Right atrium auricular region (tissue), 2 donors: ENCODE data around the gene CC2D2B. TPM values are rescaled to one million over a fixed set of nuclear protein-coding genes. Genes with fewer than 3 reads are reported as not detected.

Experiments used
- DNase-seq: peaks from one replicate; pipeline ENCODE4 v3.0.0-alpha.2; 2019; ENCODE audit warnings: low spot score
- H3K27ac ChIP-seq, 2 donors: fragments of 200-600 bp; sonication (generic); 1 replicate in 1 of 2; 2 replicates in 1 of 2; pipeline ENCODE4 v1.5.1; 2016 to 2019
- H3K27me3 ChIP-seq, 2 donors: fragments of 200-600 bp; sonication (generic); one replicate each; pipeline versions ENCODE4 v1.5.1 to v1.6.0; 2017 to 2019
- H3K36me3 ChIP-seq: fragments of 200-600 bp; sonication (generic); one replicate; pipeline ENCODE4 v1.5.1; 2016
- H3K4me1 ChIP-seq, 2 donors: fragments of 200-600 bp; sonication (generic); one replicate each; pipeline versions ENCODE4 v1.5.1 to v1.6.0; 2017 to 2019
- H3K4me3 ChIP-seq, 2 donors: fragments of 200-600 bp; sonication (generic); 1 replicate in 1 of 2; 2 replicates in 1 of 2; pipeline ENCODE4 v1.5.1; 2017 to 2019; ENCODE audit warnings: mild to moderate bottlenecking in 1 of 2, moderate library complexity in 1 of 2
- H3K9me3 ChIP-seq, 2 donors: fragments of 200-600 bp; sonication (generic); one replicate each; pipeline ENCODE4 v1.5.1; 2019
- total RNA-seq, 2 donors: library from RNA; depleted of rRNA; stranded (reverse); fragments of >200 nt; gene quantifications; one replicate each; pipeline ENCODE4 v1.1.0, GENCODE V29; 2016
- TF ChIP-seq, protein P1 (sequence below), 2 donors: fragments of 200-600 bp; sonication (generic); IDR thresholded peaks; one replicate each; pipeline ENCODE4 v1.5.1; 2019; ENCODE audit warnings: antibody characterized with exemption in 2 of 2

Gene CC2D2B
- total RNA-seq, 2 donors from 2014 or later: 0.98 to 1.6 TPM

DNA sequence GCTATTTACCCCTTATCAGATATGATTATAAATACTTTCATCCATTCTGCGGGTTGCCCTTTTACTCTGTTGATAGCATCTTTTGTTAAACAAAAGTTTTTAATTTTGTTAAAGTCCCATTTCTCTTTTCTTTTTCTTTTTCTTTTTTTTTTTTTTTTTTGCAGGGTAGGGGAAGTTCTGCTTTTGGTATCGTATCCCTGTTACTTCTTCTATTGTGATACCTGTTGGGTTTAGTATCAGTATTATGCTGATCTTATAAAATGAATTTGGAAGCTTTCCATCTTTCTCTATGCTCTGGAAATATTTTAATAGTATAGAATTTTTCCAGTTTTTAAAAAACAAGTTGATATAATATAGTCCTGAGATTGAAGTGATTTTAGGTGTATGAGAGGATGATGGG lies 141.6 kb downstream of the CC2D2B start:
- H3K36me3 ChIP-seq: peaks cover 15% of the 10 kb centered on the region
- DNase-seq: no peak
- H3K27me3 ChIP-seq: no peaks in the 10 kb centered on the region
- no peak overlapping the region for H3K27ac ChIP-seq
- H3K4me3 ChIP-seq: no peak overlapping the region
- no peaks in the 10 kb centered on the region for H3K9me3 ChIP-seq
- TF ChIP-seq, protein P1, sequence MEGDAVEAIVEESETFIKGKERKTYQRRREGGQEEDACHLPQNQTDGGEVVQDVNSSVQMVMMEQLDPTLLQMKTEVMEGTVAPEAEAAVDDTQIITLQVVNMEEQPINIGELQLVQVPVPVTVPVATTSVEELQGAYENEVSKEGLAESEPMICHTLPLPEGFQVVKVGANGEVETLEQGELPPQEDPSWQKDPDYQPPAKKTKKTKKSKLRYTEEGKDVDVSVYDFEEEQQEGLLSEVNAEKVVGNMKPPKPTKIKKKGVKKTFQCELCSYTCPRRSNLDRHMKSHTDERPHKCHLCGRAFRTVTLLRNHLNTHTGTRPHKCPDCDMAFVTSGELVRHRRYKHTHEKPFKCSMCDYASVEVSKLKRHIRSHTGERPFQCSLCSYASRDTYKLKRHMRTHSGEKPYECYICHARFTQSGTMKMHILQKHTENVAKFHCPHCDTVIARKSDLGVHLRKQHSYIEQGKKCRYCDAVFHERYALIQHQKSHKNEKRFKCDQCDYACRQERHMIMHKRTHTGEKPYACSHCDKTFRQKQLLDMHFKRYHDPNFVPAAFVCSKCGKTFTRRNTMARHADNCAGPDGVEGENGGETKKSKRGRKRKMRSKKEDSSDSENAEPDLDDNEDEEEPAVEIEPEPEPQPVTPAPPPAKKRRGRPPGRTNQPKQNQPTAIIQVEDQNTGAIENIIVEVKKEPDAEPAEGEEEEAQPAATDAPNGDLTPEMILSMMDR (IDR thresholded peaks at IDR 0.05): no peak
- peaks cover 0 to 7% of the 10 kb centered on the region in 2 donors for H3K4me1 ChIP-seq

DNA sequence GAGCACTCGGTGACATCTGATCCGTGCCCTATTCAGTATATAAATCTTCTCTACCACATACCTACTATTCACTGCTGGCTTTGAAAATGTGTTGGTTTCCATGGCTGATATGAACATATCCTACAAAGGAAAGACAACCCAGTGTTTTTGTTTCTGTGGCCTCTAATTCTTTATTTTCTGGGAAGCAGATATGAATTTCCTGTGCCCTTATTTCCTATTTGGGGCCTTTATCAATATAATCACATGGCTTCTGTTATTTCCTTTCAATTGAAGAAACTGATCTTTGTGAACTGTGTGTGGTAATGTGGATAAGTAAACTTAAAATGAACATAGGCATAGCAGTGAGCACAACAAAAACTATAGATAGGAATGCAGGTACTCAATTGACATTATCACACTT lies 146.2 kb downstream of the CC2D2B start:
- no peaks in the 10 kb centered on the region for H3K4me1 ChIP-seq
- no peaks in the 10 kb centered on the region for H3K9me3 ChIP-seq
- TF ChIP-seq, protein P1 (IDR thresholded peaks at IDR 0.05): no peak
- H3K27me3 ChIP-seq: no peaks in the 10 kb centered on the region
- peaks cover 37% of the 10 kb centered on the region for H3K36me3 ChIP-seq
- DNase-seq: no peak
- no peak overlapping the region for H3K27ac ChIP-seq
- H3K4me3 ChIP-seq: no peak overlapping the region

DNA sequence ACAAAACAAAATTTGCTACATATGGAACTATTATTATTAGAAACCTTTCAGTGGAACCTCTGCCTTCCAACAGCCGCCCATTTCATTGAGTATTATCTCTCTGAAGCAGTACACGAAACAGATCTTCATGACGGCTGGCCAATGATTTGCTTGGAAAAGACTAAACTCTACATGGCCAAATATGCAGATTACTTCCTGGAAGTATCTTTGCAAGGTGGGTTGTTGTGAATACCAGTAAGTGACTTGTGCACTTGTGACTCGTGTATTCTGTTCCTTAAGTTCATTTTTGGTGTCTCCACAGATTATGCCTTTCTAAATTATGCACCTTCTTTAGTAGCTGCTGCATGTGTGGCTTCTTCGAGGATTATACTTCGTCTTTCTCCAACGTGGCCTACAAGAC lies 149.0 kb downstream of the CC2D2B start:
- TF ChIP-seq, protein P1 (IDR thresholded peaks at IDR 0.05): no peak
- Histone ChIP-seq H3K9me3 (no peaks in the 10 kb centered on the region), H3K4me3 (no peak overlapping the region), H3K36me3 (peaks cover 27% of the 10 kb centered on the region), H3K27ac (no peak overlapping the region), H3K4me1 (no peaks in the 10 kb centered on the region), H3K27me3 (no peaks in the 10 kb centered on the region)
- DNase-seq: no peak

DNA sequence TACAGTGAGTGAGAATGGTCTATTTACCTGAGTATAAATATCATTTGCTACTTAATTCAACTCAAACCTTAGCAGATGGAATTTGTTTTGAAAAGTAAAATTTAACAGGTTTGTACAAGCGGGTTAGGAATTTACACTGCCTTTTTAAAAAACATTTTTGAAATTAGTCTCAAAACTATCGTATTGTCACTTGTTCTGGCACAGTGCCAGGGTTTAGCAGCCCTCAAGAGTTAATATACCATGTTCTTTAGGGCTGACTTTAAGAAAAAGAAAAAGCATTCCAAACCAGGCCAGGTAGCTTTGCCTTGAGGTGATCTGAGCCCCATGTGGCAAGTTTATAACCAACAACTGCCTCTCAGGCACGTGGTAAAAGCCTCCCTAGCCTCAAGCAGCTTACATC lies 153.5 kb downstream of the CC2D2B start:
- Histone ChIP-seq H3K27ac (no peak overlapping the region), H3K4me3 (no peak overlapping the region), H3K27me3 (no peaks in the 10 kb centered on the region), H3K36me3 (peaks cover 27% of the 10 kb centered on the region), H3K9me3 (no peaks in the 10 kb centered on the region), H3K4me1 (no peaks in the 10 kb centered on the region)
- TF ChIP-seq, protein P1 (IDR thresholded peaks at IDR 0.05): no peak
- DNase-seq: no peak

DNA sequence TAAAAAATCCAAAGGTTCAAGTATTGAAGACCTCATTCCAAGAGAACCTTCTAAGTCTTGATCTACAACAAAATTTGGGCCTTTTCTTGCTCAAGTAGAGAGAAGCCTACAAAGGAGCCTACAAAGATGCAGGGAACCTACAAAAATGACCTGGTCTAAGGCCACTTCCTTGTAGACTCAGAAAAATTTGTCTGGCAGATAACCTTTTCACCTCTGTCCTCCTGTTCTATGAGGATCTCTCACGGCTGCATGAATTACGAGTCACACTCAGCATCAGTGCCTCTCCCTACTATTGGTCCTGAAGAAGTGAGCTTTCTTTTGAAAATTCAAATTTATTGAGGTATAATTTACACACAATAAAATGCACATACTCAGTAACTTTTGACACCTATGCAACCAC lies 164.9 kb downstream of the CC2D2B start:
- no peaks in the 10 kb centered on the region for H3K4me1 ChIP-seq
- DNase-seq: no peak
- no peak overlapping the region for H3K4me3 ChIP-seq
- no peaks in the 10 kb centered on the region for H3K9me3 ChIP-seq
- no peak overlapping the region for H3K27ac ChIP-seq
- TF ChIP-seq, protein P1 (IDR thresholded peaks at IDR 0.05): no peak
- H3K36me3 ChIP-seq: no peaks in the 10 kb centered on the region
- H3K27me3 ChIP-seq: no peaks in the 10 kb centered on the region

DNA sequence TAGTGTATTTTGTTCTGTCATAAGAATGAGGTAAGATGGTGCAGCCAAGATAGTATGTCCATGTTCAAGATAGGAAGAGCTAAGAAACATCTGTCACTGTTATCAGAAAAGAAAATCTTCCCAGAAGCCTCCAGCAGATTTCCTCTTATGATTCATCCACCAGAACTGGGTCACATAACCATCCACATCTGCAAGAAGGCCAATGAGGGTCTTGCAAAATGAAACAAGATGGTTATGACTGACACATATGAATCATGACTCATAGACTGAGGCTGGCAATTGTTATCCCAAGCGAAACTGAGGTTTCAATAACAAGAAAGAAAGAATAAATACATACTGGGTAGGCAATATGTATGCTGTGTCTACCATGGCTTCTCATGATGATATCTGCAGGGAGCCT lies 165.9 kb downstream of the CC2D2B start:
- no peaks in the 10 kb centered on the region for H3K9me3 ChIP-seq
- TF ChIP-seq, protein P1 (IDR thresholded peaks at IDR 0.05): no peak
- no peak overlapping the region for H3K4me3 ChIP-seq
- H3K36me3 ChIP-seq: no peaks in the 10 kb centered on the region
- DNase-seq: no peak
- no peaks in the 10 kb centered on the region for H3K4me1 ChIP-seq
- H3K27ac ChIP-seq: no peak overlapping the region
- no peaks in the 10 kb centered on the region for H3K27me3 ChIP-seq
